HG03439 (cell line): ENCODE results near the gene KRTAP10-11.

Experiments
- ATAC-seq: cut with Tn5 transposase; IDR thresholded peaks from one replicate; pipeline ENCODE4 v1.9.1; 2021; ENCODE audit warnings: mild to moderate bottlenecking, moderate library complexity; ENCODE audit not compliant: unreplicated experiment

Gene KRTAP10-11

DNA sequence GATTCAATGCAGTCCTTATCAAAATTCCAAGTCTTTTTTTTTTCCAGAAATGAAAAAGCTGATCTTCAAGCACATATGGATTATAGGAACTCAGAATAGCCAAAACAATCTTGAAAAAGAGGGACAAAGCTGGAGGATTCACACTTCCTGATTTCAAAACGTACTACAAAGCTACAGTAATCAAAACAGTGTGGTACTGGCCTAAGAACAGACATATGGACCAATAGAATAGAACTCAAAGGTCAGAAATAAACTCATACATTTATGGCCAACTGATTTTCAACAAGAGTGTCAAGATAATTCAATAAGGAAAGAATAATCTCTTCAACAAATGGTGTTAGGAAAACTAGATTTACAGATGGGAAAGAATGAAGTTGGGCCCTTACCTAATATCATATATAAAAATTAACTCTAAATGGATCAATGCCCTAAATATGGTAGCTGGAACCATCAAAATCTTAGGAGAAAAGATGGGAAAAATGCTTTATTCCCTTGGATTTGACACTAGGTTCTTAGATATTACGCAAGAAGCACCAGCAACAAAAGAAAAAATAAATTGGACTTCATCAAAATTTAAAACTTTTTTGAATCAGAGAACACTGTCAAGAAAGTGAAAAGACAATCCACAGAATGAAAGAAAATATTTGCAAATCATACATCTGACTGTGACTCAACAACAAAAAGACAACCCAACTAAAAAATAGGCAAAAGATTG, 46.7 kb downstream of the KRTAP10-11 start:
- no peak for ATAC-seq

DNA sequence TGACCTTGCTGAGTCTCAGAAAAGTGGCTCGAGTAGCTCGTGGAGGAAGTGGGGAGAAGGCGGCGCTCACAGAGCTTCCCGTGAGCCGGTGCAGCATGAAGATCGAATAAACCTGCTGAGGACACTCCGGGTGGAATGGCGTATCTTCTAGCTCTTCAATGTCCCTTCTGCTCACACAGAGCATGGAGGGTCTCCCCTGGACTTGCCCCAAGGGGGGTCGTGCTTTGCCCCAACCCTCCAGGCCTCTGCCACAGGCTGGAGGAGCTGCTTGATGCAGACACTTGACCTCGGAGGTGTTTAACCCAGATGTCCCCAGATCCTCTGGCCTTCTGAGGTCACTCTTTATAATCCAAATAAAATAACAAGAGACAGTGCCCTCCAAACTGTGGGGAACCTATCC, 48.6 kb downstream of the KRTAP10-11 start:
- ATAC-seq: no peak

DNA sequence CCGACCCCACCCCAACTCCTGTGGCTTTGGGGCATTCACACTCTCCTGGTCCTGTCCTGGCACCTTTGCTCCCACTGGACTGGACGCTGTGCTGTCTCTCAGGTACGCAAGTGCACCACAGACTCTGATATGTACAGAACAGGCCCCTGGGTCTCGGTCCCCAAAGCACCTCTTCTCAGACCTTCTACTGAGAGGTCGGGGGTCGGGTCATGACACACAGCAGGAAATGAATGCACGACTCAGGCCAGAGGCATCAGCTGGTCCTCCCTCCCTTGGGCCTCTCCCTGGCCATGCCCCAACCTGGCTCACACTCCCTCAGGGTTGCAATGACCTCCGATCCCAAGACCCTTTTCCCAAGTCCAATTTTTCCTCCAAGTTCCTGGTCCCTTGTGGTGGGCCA, 49.0 kb downstream of the KRTAP10-11 start:
- ATAC-seq: no peak

DNA sequence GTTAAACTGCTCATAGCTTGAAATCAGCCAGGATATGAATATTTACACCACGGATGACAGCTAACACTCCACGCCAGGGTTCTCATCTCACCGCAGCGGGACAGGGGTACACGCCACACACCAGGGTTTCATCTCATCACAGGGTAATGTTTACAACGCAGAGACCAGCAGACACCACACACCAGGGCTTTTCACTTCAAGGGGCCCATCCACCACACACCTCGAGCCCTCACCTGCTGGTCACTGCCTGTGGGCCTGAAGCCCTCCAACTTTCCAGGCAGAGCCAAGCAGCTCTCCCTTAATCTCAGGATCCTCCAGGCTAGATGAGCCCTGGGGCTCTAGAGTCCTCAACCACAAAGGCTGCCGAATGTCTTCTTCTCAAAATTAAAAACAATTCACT, 49.4 kb downstream of the KRTAP10-11 start:
- ATAC-seq: no peak

DNA sequence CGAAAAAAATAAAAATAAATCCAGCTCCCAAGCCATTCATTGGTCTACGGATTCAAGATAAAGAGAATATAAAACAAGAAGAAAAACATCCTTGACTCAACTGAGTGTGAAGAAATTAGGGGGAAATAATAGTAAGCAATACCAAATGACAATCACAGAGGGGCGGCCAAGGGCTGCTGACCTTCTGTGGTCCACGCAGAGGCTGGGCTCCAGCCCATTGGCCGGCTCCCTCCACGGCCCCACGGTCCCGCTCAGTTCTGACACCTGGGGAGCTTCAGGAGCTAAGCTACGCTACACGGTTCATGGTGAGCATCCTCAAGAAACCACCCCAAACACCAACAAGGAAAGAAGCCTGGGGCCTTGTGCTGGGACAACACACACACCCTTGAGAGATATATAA, 50.4 kb downstream of the KRTAP10-11 start:
- ATAC-seq: no peak
